Measurements from ENCODE around the gene THSD7B. TPM values are rescaled to one million over a fixed set of nuclear protein-coding genes. Genes with fewer than 3 reads are reported as not detected.

The THSD7B gene
- total and polyA plus RNA-seq, 10 of the 15 experiments (the other 5 are each of a cell fraction or from before 2014, with no cell fraction given), result 0.03 to 0.56 (median 0.28) TPM

DNA sequence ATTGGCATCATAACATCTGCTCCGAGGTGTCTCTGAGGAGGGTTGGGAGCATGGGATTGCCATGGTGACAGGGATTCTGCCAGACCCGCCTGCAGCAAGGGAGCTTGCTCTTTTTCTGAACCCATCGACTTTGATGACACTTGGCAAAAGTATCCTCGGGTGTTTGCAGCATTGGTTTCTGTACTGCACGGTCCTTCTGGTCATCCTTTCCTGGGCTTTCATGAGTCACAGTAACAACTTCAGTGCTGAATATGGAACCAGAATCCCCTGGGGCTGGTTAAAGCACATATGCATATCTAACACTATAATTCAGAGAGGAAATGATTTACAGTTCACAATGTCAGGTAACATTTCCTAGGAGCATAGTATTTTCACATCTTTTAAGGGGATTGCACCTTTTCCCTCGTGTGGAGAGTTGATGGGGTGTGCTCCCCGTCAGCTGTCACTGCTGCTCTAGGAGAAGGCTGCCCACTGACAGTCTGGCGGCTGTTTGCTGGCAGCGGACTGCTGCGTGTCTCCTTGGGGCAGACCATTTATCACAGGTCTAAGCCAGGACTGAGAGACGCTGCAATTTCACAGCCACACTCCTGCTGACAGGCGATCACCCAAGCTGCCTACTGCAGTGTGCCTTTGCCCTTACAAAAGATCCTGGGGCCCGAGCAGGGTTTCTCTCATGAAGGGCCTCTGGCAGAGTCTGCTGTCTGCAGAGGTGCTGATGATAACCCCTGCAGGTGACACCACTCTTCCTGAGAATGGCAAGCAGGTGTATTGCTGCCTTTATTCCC is 425.3 kb downstream of the THSD7B start (continued):
- no peak for TF ChIP-seq EGR1 (IDR thresholded peaks at IDR 0.05; ENCODE audit: borderline replicate concordance in 1 of 2, low read depth in 2 of 2, low read length in 2 of 2)
- no peak for TF ChIP-seq TAF1 (IDR thresholded peaks at IDR 0.05; ENCODE audit: borderline replicate concordance, low read depth, low read length)
- TF ChIP-seq RB1 (IDR thresholded peaks at IDR 0.05; ENCODE audit: borderline replicate concordance), result no peak
- TF ChIP-seq RAD21 (IDR thresholded peaks at IDR 0.05; ENCODE audit: insufficient read depth, low read depth, low read length), result no peak

DNA sequence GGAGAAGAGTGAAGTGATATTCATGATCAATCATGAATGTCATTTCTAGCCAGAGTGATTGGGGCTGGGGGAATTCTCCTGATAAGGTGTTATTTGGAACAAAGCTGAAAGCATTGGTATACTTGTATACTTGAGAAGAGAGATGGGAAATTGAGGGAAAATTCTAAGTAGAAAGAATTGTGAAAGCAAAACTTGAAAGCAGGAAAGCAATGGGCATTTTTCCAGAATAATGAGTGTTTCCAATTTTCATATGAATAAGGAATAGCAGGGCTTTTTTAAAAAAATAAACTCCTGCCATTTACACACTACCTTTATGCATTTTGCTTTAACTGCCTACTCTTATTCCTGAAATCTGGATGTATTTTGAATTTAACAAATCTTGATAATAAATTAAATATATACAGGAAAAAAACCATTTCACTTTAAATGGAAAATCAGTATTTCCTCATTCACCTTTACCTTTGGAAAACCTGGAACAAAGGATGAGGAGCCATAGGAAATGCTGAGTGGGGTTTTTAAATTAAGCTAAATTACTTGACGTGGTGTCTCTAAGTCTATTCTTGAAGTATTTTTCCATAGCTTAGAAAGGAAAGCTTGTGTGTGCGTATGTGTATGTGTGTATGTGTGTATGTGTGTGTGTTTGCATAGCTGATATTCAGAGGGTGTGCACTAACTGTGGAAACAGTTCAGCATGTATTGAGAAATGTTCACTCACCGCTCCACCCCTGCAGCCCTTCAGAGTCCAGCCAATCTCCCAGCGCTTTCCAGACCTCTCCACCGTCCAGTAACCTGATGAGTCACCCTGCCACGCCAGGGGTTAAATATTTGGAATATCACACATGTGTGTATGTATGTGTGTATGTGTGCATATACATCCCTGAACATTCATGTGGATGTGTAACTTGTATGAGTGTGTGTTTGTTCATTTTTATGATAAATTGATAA is 427.3 kb downstream of the THSD7B start:
- Histone ChIP-seq H3K79me2 (ENCODE audit: control insufficient read depth, insufficient read depth, low read length) (no peaks in the 10 kb centered on the region), H3K4me2 (ENCODE audit: control insufficient read depth, insufficient read depth) (no peak overlapping the region), H3K27me3 (replicated peaks in 1 of 2; ENCODE audit: control insufficient read depth in 2 of 2, insufficient read depth in 2 of 2, low read length in 1 of 2) (no peaks in the 10 kb centered on the region), H3K27ac (ENCODE audit: control insufficient read depth, insufficient read depth) (no peak overlapping the region), H4K20me1 (ENCODE audit: control insufficient read depth, insufficient read depth) (no peaks in the 10 kb centered on the region), H3K36me3 (ENCODE audit: control insufficient read depth in 2 of 2, insufficient read depth in 2 of 2, low read length in 1 of 2) (no peaks in the 10 kb centered on the region), H3K9me3 (replicated peaks; ENCODE audit: control insufficient read depth, insufficient read depth, low read length) (no peaks in the 10 kb centered on the region), H3K9ac (ENCODE audit: control insufficient read depth, insufficient read depth, low read length) (no peak overlapping the region), H3K4me1 (ENCODE audit: control insufficient read depth, insufficient read depth, low read length) (no peaks in the 10 kb centered on the region), H3K4me3 (no peak overlapping the region), H2AFZ (ENCODE audit: control insufficient read depth, low read depth, low read length) (no peak overlapping the region)
- intact Hi-C loops (cut with micrococcal nuclease; ENCODE audit: unreplicated experiment) (no loop called here), in situ Hi-C loops (cut with MboI) (no loop called here)
- POLR2A ChIA-PET, result interaction anchor here (0.6 kb wide), 1 partner anchor 60 kb away, joined by 4 read pairs; no protein-coding TSS in a partner anchor
- no peak for DNase-seq (ENCODE audit: low read depth, low spot score)
- ATAC-seq, result no peak
- BruUV-seq (replicated peaks), result no TSS peak
- FAIRE-seq, result no peak
- RAD21 ChIA-PET (ENCODE audit: unreplicated experiment), result no interaction called here
- WGBS (ENCODE audit: insufficient coverage, insufficient replicate concordance, low lambda C conversion rate, missing lambda C conversion rate), result 1% methylated on average over 6 of the region's 6 CpGs
- SMC1A ChIA-PET (ENCODE audit: uncharacterized antibody, unreplicated experiment), result interaction anchor here (0.5 to 1.6 kb wide), 4 partner anchors 9 to 690 kb away, joined by 3 read pairs; no protein-coding TSS in a partner anchor
- CTCF ChIA-PET, result no interaction called here
- TF ChIP-seq NFXL1 (IDR thresholded peaks at IDR 0.05; ENCODE audit: borderline replicate concordance) (no peak), EED (IDR thresholded peaks at IDR 0.05; ENCODE audit: low read depth) (no peak), SKIL (IDR thresholded peaks at IDR 0.05; ENCODE audit: low read depth, poor library complexity, severe bottlenecking) (no peak), ZNF622 (IDR thresholded peaks at IDR 0.05) (no peak), KDM1A (IDR thresholded peaks at IDR 0.05; ENCODE audit: borderline replicate concordance) (no peak), PAX8 (IDR thresholded peaks at IDR 0.05) (no peak), CHD2 (IDR thresholded peaks at IDR 0.05; ENCODE audit: borderline replicate concordance, low read depth, low read length) (no peak), TBL1XR1 (IDR thresholded peaks at IDR 0.05; ENCODE audit: low read depth, low read length) (no peak), SMAD5 (IDR thresholded peaks at IDR 0.05; ENCODE audit: low read depth) (no peak), CHD1 (IDR thresholded peaks at IDR 0.05; ENCODE audit: low read depth, low read length) (no peak), FOXK2 (IDR thresholded peaks at IDR 0.05) (no peak), DPF2 (IDR thresholded peaks at IDR 0.05) (no peak), IRF4 (IDR thresholded peaks at IDR 0.05; ENCODE audit: low read depth, low read length) (no peak)
- TF ChIP-seq, protein P1, sequence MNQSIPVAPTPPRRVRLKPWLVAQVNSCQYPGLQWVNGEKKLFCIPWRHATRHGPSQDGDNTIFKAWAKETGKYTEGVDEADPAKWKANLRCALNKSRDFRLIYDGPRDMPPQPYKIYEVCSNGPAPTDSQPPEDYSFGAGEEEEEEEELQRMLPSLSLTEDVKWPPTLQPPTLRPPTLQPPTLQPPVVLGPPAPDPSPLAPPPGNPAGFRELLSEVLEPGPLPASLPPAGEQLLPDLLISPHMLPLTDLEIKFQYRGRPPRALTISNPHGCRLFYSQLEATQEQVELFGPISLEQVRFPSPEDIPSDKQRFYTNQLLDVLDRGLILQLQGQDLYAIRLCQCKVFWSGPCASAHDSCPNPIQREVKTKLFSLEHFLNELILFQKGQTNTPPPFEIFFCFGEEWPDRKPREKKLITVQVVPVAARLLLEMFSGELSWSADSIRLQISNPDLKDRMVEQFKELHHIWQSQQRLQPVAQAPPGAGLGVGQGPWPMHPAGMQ (IDR thresholded peaks at IDR 0.05; ENCODE audit: borderline replicate concordance), result no peak
